HFFc6 (cell line): ENCODE measurements around the gene EFNA1. TPM values are rescaled to one million over a fixed set of nuclear protein-coding genes. Genes with fewer than 3 reads are reported as not detected.

Experiments
- DNase-seq: peaks from one replicate; pipeline ENCODE4 v3.0.0-alpha.2; 2018
- H3K27ac Mint-ChIP-seq: 2 replicates; pipeline ENCODE4 v1.8.0; 2020; ENCODE audit warnings: mild to moderate bottlenecking, mixed read lengths
- H3K27me3 Mint-ChIP-seq: 2 replicates; pipeline ENCODE4 v1.8.0; 2021; ENCODE audit warnings: mild to moderate bottlenecking, moderate library complexity, mixed read lengths; ENCODE audit not compliant: insufficient read depth
- H3K36me3 Mint-ChIP-seq: 2 replicates; pipeline ENCODE4 v1.8.0; 2021; ENCODE audit warnings: low read depth, mixed read lengths
- H3K4me1 Mint-ChIP-seq: 2 replicates; pipeline ENCODE4 v1.8.0; 2020; ENCODE audit warnings: low read depth, mixed read lengths
- H3K4me3 Mint-ChIP-seq: 2 replicates; pipeline ENCODE4 v1.8.0; 2020; ENCODE audit warnings: mild to moderate bottlenecking, moderate library complexity, mixed read lengths
- H3K9me3 Mint-ChIP-seq: 2 replicates; pipeline ENCODE4 v1.8.0; 2020; ENCODE audit warnings: mild to moderate bottlenecking, mixed read lengths
- total RNA-seq, 6 experiments: library from RNA; stranded (reverse); fragmentation: NEBNext Ultra II Directional; extraction: Animal tissue kit (Norgen Biotek cat#: 25700); gene quantifications; 2 replicates in 1 of 6; 3 replicates in 5 of 6; pipeline ENCODE4 v1.2.3, GENCODE V29; 2021
- TF ChIP-seq, protein P1 (sequence below): fragments of 200-600 bp; sonication (generic); IDR thresholded peaks from 2 replicates; pipeline ENCODE4 v1.5.0; 2021; ENCODE audit warnings: antibody characterized with exemption, mild to moderate bottlenecking

The EFNA1 gene
- total RNA-seq, 6 experiments from 2014 or later = 0.19 TPM; not detected in 5

GRCh38 chr1:155083865-155084721 is 43.6 kb upstream of the EFNA1 start:
- H3K9me3 Mint-ChIP-seq = no peaks in the 10 kb centered on the region
- no peak for DNase-seq
- peaks cover 29% of the 10 kb centered on the region for H3K4me1 Mint-ChIP-seq
- peaks cover 42% of the 10 kb centered on the region for H3K27me3 Mint-ChIP-seq
- H3K36me3 Mint-ChIP-seq = no peaks in the 10 kb centered on the region
- H3K4me3 Mint-ChIP-seq = peak overlapping the region; percentile 98
- H3K27ac Mint-ChIP-seq = peak overlapping the region; percentile 83; the same call in 1 of the 2 replicates
- TF ChIP-seq, protein P1, sequence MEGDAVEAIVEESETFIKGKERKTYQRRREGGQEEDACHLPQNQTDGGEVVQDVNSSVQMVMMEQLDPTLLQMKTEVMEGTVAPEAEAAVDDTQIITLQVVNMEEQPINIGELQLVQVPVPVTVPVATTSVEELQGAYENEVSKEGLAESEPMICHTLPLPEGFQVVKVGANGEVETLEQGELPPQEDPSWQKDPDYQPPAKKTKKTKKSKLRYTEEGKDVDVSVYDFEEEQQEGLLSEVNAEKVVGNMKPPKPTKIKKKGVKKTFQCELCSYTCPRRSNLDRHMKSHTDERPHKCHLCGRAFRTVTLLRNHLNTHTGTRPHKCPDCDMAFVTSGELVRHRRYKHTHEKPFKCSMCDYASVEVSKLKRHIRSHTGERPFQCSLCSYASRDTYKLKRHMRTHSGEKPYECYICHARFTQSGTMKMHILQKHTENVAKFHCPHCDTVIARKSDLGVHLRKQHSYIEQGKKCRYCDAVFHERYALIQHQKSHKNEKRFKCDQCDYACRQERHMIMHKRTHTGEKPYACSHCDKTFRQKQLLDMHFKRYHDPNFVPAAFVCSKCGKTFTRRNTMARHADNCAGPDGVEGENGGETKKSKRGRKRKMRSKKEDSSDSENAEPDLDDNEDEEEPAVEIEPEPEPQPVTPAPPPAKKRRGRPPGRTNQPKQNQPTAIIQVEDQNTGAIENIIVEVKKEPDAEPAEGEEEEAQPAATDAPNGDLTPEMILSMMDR = no peak

- Mint-ChIP-seq H3K27me3 (peaks cover 34% of the 10 kb centered on the region), H3K4me3 (peak overlapping the region; percentile 98), H3K4me1 (peaks cover 21% of the 10 kb centered on the region), H3K27ac (peak overlapping the region; percentile 83), H3K36me3 (no peaks in the 10 kb centered on the region), H3K9me3 (no peaks in the 10 kb centered on the region)
- TF ChIP-seq, protein P1 = peak; percentile 88
- peak; percentile 89 for DNase-seq
Measured at GRCh38 chr1:155084722-155085503, 42.8 kb upstream of the EFNA1 start.

GRCh38 chr1:155085504-155086127 is 42.1 kb upstream of the EFNA1 start:
- peak overlapping the region; percentile 83 for H3K27ac Mint-ChIP-seq
- TF ChIP-seq, protein P1 = no peak
- H3K27me3 Mint-ChIP-seq = peaks cover 34% of the 10 kb centered on the region
- no peaks in the 10 kb centered on the region for H3K9me3 Mint-ChIP-seq
- DNase-seq = peak; percentile 31
- H3K4me3 Mint-ChIP-seq = peak overlapping the region; percentile 98
- peaks cover 21% of the 10 kb centered on the region for H3K4me1 Mint-ChIP-seq
- no peaks in the 10 kb centered on the region for H3K36me3 Mint-ChIP-seq

DNA sequence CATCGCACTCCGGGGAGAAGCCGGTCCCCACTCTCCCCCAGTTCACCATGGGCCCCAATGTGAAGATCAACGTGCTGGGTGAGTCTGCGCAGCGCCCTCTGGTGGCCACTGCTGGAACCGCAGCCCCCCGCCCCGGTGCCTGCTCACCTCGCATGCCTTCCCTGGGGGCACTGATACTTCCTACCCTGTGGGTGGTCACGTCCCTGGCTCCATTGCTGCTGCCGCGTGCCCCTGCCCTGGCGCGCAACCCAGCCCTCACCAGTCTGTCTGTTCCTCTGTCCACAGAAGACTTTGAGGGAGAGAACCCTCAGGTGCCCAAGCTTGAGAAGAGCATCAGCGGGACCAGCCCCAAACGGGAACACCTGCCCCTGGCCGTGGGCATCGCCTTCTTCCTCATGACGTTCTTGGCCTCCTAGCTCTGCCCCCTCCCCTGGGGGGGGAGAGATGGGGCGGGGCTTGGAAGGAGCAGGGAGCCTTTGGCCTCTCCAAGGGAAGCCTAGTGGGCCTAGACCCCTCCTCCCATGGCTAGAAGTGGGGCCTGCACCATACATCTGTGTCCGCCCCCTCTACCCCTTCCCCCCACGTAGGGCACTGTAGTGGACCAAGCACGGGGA is 41.4 kb upstream of the EFNA1 start:
- peak; percentile 28 for DNase-seq
- Mint-ChIP-seq H3K27me3 (peaks cover 30% of the 10 kb centered on the region), H3K4me1 (peaks cover 21% of the 10 kb centered on the region), H3K27ac (no peak overlapping the region), H3K36me3 (no peaks in the 10 kb centered on the region), H3K9me3 (no peaks in the 10 kb centered on the region), H3K4me3 (no peak overlapping the region)
- TF ChIP-seq, protein P1 = peak; percentile 98
